ENCODE measurements around the gene PDLIM5.

Gene PDLIM5

DNA sequence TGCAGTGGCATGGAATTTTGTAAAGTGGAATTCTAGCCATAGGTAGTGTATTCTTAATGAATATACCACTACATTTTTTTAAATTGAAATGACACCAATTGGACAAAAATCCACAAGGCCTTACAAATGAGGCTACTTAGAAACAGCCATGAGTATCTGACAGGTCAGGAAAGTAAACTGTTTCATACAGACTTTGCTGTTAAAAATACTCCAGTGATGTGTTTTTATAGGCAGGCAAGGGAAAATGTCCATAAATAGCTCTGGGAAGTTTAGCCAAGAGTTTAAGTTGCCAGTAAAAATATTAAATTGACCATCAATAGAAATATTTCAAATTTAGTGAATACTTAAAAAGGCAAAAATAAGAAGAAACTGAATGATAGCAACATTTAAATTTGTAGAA, 41.8 kb upstream of the PDLIM5 start:
- no peak overlapping the region for H2BK5ac ChIP-seq (ENCODE audit: low read depth, low read length, poor library complexity, severe bottlenecking)
- no peak overlapping the region for H2BK120ac ChIP-seq (ENCODE audit: low read depth, low read length)

DNA sequence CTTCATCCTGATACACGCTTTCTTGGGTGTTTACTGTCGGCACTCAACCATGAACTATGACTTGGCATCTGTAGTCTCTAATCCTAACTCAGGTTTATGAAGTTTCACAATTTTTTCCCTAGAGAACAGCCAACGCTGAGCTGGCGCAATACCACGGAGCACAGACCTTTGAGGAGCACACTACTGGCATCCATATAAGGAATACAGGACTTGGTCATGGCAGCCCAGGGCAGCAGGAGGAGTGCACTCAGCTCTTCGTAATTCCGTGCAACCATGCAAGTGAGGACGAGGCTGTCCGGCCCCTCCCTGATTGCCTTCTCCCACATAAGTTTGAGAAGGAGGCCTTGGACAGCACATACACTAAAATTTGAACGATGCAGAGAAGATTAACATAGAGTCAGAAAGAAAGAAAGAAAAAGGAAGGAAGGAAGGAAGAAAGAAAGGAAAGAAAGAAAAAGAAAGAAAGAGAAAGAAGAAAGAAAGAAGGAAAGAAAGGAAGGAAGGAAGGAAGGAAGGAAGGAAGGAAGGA, 41.0 kb upstream of the PDLIM5 start:
- Histone ChIP-seq H3K4ac (ENCODE audit: low read depth in 1 of 2, low read length in 2 of 2) (no peak overlapping the region), H3K4me2 (ENCODE audit: low read length, poor library complexity, severe bottlenecking) (no peak overlapping the region), H3K36me3 (ENCODE audit: control insufficient read depth in 1 of 2, insufficient read depth in 2 of 2, low read depth in 1 of 2, low read length in 2 of 2) (no peaks in the 10 kb centered on the region), H2BK12ac (ENCODE audit: low read length in 2 of 2) (peak overlapping the region in 1 of 2 experiments; percentile 71), H2BK15ac (ENCODE audit: low read depth, poor library complexity, severe bottlenecking) (no peak overlapping the region), H2AK5ac (ENCODE audit: low read length, severe bottlenecking) (no peak overlapping the region), H4K91ac (ENCODE audit: low read length) (no peak overlapping the region), H3K18ac (ENCODE audit: low read depth in 1 of 2, low read length in 2 of 2) (peak overlapping the region in 1 of 2 experiments; percentile 61), H3K23ac (ENCODE audit: low read length in 2 of 2) (no peak overlapping the region), H3K27me3 (ENCODE audit: control insufficient read depth in 1 of 2, insufficient read depth in 1 of 2, low read length in 2 of 2) (no peaks in the 10 kb centered on the region), H3K14ac (ENCODE audit: low read length in 2 of 2) (peak overlapping the region in 1 of 2 experiments; percentile 41), H3K79me1 (replicated peaks; ENCODE audit: low read length, poor library complexity, severe bottlenecking) (no peaks in the 10 kb centered on the region), H2BK5ac (ENCODE audit: low read depth, low read length, poor library complexity, severe bottlenecking) (no peak overlapping the region), H3K4me1 (ENCODE audit: control insufficient read depth, insufficient read depth, low read depth, low read length) (no peaks in the 10 kb centered on the region), H2BK120ac (ENCODE audit: low read depth, low read length) (no peak overlapping the region), H3K27ac (ENCODE audit: low read length, poor library complexity, severe bottlenecking) (no peak overlapping the region), H3K9ac (ENCODE audit: low read length) (peak overlapping the region; percentile 42), H2AFZ (ENCODE audit: low read depth, low read length) (no peak overlapping the region), H3K4me3 (ENCODE audit: insufficient read depth in 1 of 2, low read depth in 1 of 2, low read length in 2 of 2) (no peak overlapping the region), H3K9me3 (ENCODE audit: control insufficient read depth, low read length) (no peaks in the 10 kb centered on the region), H4K8ac (ENCODE audit: low read length) (no peak overlapping the region)
- DNase-seq: peak; percentile 83
- WGBS: 70% methylated on average over 10 of the region's 10 CpGs

More for the DNA sequence above, 41.8 kb upstream of the PDLIM5 start:
- Histone ChIP-seq H3K27ac (ENCODE audit: low read length, poor library complexity, severe bottlenecking) (no peak overlapping the region), H4K8ac (ENCODE audit: low read length) (no peak overlapping the region), H3K4me3 (ENCODE audit: insufficient read depth in 1 of 2, low read depth in 1 of 2, low read length in 2 of 2) (no peak overlapping the region), H3K4ac (ENCODE audit: low read depth in 1 of 2, low read length in 2 of 2) (no peak overlapping the region), H4K91ac (ENCODE audit: low read length) (no peak overlapping the region), H3K9ac (ENCODE audit: low read length) (peak overlapping the region; percentile 42), H2AFZ (ENCODE audit: low read depth, low read length) (no peak overlapping the region), H3K23ac (ENCODE audit: low read length in 2 of 2) (no peak overlapping the region), H3K4me2 (ENCODE audit: low read length, poor library complexity, severe bottlenecking) (no peak overlapping the region), H3K18ac (ENCODE audit: low read depth in 1 of 2, low read length in 2 of 2) (no peak overlapping the region), H3K36me3 (ENCODE audit: control insufficient read depth in 1 of 2, insufficient read depth in 2 of 2, low read depth in 1 of 2, low read length in 2 of 2) (no peaks in the 10 kb centered on the region), H3K9me3 (ENCODE audit: control insufficient read depth, low read length) (no peaks in the 10 kb centered on the region), H3K79me1 (replicated peaks; ENCODE audit: low read length, poor library complexity, severe bottlenecking) (no peaks in the 10 kb centered on the region), H2BK15ac (ENCODE audit: low read depth, poor library complexity, severe bottlenecking) (no peak overlapping the region), H2AK5ac (ENCODE audit: low read length, severe bottlenecking) (no peak overlapping the region), H3K4me1 (ENCODE audit: control insufficient read depth, insufficient read depth, low read depth, low read length) (no peaks in the 10 kb centered on the region), H3K27me3 (ENCODE audit: control insufficient read depth in 1 of 2, insufficient read depth in 1 of 2, low read length in 2 of 2) (no peaks in the 10 kb centered on the region), H3K14ac (ENCODE audit: low read length in 2 of 2) (no peak overlapping the region), H2BK12ac (ENCODE audit: low read length in 2 of 2) (no peak overlapping the region)
- DNase-seq: peak; percentile 16

DNA sequence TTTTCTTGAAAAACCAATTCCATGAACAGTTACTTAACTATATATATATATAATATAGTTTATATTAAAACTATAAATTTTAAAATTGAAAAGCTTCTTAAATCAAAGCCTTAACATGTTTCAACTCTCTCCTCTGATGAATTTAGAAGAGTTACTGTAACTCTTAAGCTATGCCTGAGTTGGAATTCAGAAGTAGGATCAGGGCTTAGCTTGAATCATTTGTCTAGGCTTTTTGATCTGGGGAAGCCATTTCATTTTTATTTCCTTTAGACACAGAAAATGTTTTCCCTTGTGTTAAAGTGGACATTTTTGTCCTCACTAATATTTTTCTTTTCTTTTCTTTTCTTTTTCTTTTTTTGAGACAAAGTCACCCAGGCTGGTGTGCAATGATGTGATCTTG, 40.4 kb upstream of the PDLIM5 start:
- no peak overlapping the region for H2BK15ac ChIP-seq (ENCODE audit: low read depth, poor library complexity, severe bottlenecking)
- H3K9ac ChIP-seq (ENCODE audit: low read length): peak overlapping the region; percentile 39
- no peak overlapping the region for H3K4ac ChIP-seq (ENCODE audit: low read depth in 1 of 2, low read length in 2 of 2)
- no peaks in the 10 kb centered on the region for H3K4me1 ChIP-seq (ENCODE audit: control insufficient read depth, insufficient read depth, low read depth, low read length)
- H2AFZ ChIP-seq (ENCODE audit: low read depth, low read length): no peak overlapping the region
- no peak overlapping the region for H3K14ac ChIP-seq (ENCODE audit: low read length in 2 of 2)
- no peaks in the 10 kb centered on the region for H3K9me3 ChIP-seq (ENCODE audit: control insufficient read depth, low read length)
- no peak overlapping the region for H3K4me3 ChIP-seq (ENCODE audit: insufficient read depth in 1 of 2, low read depth in 1 of 2, low read length in 2 of 2)
- H3K23ac ChIP-seq (ENCODE audit: low read length in 2 of 2): no peak overlapping the region
- no peak overlapping the region for H2AK5ac ChIP-seq (ENCODE audit: low read length, severe bottlenecking)
- H3K27me3 ChIP-seq (ENCODE audit: control insufficient read depth in 1 of 2, insufficient read depth in 1 of 2, low read length in 2 of 2): no peaks in the 10 kb centered on the region
- H4K8ac ChIP-seq (ENCODE audit: low read length): no peak overlapping the region
- no peak for DNase-seq
- H3K79me1 ChIP-seq (replicated peaks; ENCODE audit: low read length, poor library complexity, severe bottlenecking): no peaks in the 10 kb centered on the region
- H3K4me2 ChIP-seq (ENCODE audit: low read length, poor library complexity, severe bottlenecking): no peak overlapping the region
- no peak overlapping the region for H3K27ac ChIP-seq (ENCODE audit: low read length, poor library complexity, severe bottlenecking)
- H3K18ac ChIP-seq (ENCODE audit: low read depth in 1 of 2, low read length in 2 of 2): no peak overlapping the region
- no peaks in the 10 kb centered on the region for H3K36me3 ChIP-seq (ENCODE audit: control insufficient read depth in 1 of 2, insufficient read depth in 2 of 2, low read depth in 1 of 2, low read length in 2 of 2)
- no peak overlapping the region for H4K91ac ChIP-seq (ENCODE audit: low read length)
- H2BK120ac ChIP-seq (ENCODE audit: low read depth, low read length): no peak overlapping the region
- H2BK5ac ChIP-seq (ENCODE audit: low read depth, low read length, poor library complexity, severe bottlenecking): no peak overlapping the region
- no peak overlapping the region for H2BK12ac ChIP-seq (ENCODE audit: low read length in 2 of 2)

DNA sequence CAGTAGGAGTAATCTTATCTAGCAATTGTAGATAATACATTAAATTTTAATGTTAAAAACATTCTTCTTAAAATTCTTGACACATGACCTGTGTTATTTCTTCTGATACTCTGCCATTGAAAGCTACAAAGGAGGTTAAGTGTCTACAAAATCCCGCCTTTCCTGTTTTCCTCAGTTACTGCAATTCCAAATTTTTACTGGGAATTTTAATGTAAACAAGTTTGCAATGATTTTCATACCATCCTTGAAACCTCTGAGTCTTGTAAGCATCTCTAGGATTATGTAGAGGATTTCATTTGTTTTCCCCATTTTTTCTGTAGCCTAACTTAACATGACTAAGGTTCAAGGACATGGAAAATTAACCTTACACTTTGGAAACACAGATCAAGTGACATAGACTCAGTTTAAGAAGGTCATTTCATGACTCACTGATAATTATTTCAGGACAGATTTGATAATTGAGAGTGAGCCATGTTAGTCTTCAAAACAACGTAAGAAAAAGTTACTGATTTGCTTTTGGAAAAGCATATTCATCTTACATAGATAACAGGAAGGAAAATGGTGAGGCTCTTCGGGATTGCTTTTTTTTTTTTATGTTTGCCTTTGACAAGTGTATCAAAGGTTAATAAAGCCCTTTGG, 39.6 kb upstream of the PDLIM5 start:
- Histone ChIP-seq H3K23ac (ENCODE audit: low read length in 2 of 2) (no peak overlapping the region), H3K18ac (ENCODE audit: low read depth in 1 of 2, low read length in 2 of 2) (no peak overlapping the region), H3K4me2 (ENCODE audit: low read length, poor library complexity, severe bottlenecking) (no peak overlapping the region), H3K14ac (ENCODE audit: low read length in 2 of 2) (no peak overlapping the region), H2BK12ac (ENCODE audit: low read length in 2 of 2) (no peak overlapping the region), H2BK15ac (ENCODE audit: low read depth, poor library complexity, severe bottlenecking) (no peak overlapping the region), H3K36me3 (ENCODE audit: control insufficient read depth in 1 of 2, insufficient read depth in 2 of 2, low read depth in 1 of 2, low read length in 2 of 2) (no peaks in the 10 kb centered on the region), H3K79me1 (replicated peaks; ENCODE audit: low read length, poor library complexity, severe bottlenecking) (no peaks in the 10 kb centered on the region), H2AFZ (ENCODE audit: low read depth, low read length) (no peak overlapping the region), H3K27ac (ENCODE audit: low read length, poor library complexity, severe bottlenecking) (no peak overlapping the region), H3K4ac (ENCODE audit: low read depth in 1 of 2, low read length in 2 of 2) (no peak overlapping the region), H4K91ac (ENCODE audit: low read length) (no peak overlapping the region), H3K9ac (ENCODE audit: low read length) (peak overlapping the region; percentile 51), H2BK120ac (ENCODE audit: low read depth, low read length) (no peak overlapping the region), H3K4me3 (ENCODE audit: insufficient read depth in 1 of 2, low read depth in 1 of 2, low read length in 2 of 2) (peak overlapping the region in 1 of 2 experiments; percentile 55), H4K8ac (ENCODE audit: low read length) (no peak overlapping the region), H3K27me3 (ENCODE audit: control insufficient read depth in 1 of 2, insufficient read depth in 1 of 2, low read length in 2 of 2) (no peaks in the 10 kb centered on the region), H2AK5ac (ENCODE audit: low read length, severe bottlenecking) (no peak overlapping the region), H3K9me3 (ENCODE audit: control insufficient read depth, low read length) (no peaks in the 10 kb centered on the region), H3K4me1 (ENCODE audit: control insufficient read depth, insufficient read depth, low read depth, low read length) (no peaks in the 10 kb centered on the region), H2BK5ac (ENCODE audit: low read depth, low read length, poor library complexity, severe bottlenecking) (no peak overlapping the region)
- 50% methylated on average over 2 of the region's 3 CpGs for WGBS
- DNase-seq: peak; percentile 26

Data from mesenchymal stem cell (in vitro differentiated cells and primary cell).